Mesenchymal stem cell (in vitro differentiated cells and primary cell): ENCODE data around the gene GNG7.

Experiments
- DNase-seq: peaks from one replicate; pipeline ENCODE4 v3.0.0-alpha.2; 2013
- H2AFZ ChIP-seq: one replicate; pipeline ENCODE4 v1.6.1; 2013; ENCODE audit warnings: low read depth, mild to moderate bottlenecking, control low read depth, inconsistent platforms, low read length, moderate library complexity
- H2AK5ac ChIP-seq: 2 replicates; pipeline ENCODE4 v1.6.1; 2013; ENCODE audit warnings: low read length, moderate library complexity, mild to moderate bottlenecking, inconsistent platforms; ENCODE audit not compliant: severe bottlenecking
- H2BK120ac ChIP-seq: one replicate; pipeline ENCODE4 v1.6.1; 2013; ENCODE audit warnings: low read depth, mild to moderate bottlenecking, inconsistent platforms, low read length, moderate library complexity
- H2BK12ac ChIP-seq, 2 experiments: one replicate each; pipeline ENCODE4 v1.6.1; 2013; ENCODE audit warnings: inconsistent platforms in 2 of 2, low read length in 2 of 2, mild to moderate bottlenecking in 2 of 2, moderate library complexity in 2 of 2, control low read depth in 1 of 2
- H2BK15ac ChIP-seq: one replicate; pipeline ENCODE4 v1.6.1; 2013; ENCODE audit warnings: mild to moderate bottlenecking, low read depth, inconsistent platforms; ENCODE audit not compliant: poor library complexity, severe bottlenecking
- H2BK5ac ChIP-seq: 2 replicates; pipeline ENCODE4 v1.6.1; 2013; ENCODE audit warnings: low read depth, mild to moderate bottlenecking, low read length, control low read depth, inconsistent platforms; ENCODE audit not compliant: poor library complexity, severe bottlenecking
- H3K14ac ChIP-seq, 2 experiments: one replicate each; pipeline ENCODE4 v1.6.1; 2013; ENCODE audit warnings: inconsistent platforms in 2 of 2, low read length in 2 of 2, control low read depth in 1 of 2, mild to moderate bottlenecking in 1 of 2, moderate library complexity in 1 of 2
- H3K18ac ChIP-seq, 2 experiments: one replicate each; pipeline ENCODE4 v1.6.1; 2013; ENCODE audit warnings: inconsistent platforms in 2 of 2, low read length in 2 of 2, control low read depth in 1 of 2, low read depth in 1 of 2, mild to moderate bottlenecking in 1 of 2
- H3K23ac ChIP-seq, 2 experiments: one replicate each; pipeline ENCODE4 v1.6.1; 2013; ENCODE audit warnings: inconsistent platforms in 2 of 2, low read length in 2 of 2, mild to moderate bottlenecking in 2 of 2, moderate library complexity in 2 of 2, control low read depth in 1 of 2
- H3K27ac ChIP-seq: 2 replicates; pipeline ENCODE4 v1.5.1; 2013; ENCODE audit warnings: mild to moderate bottlenecking, moderate library complexity, low read length, control low read depth, inconsistent platforms; ENCODE audit not compliant: poor library complexity, severe bottlenecking
- H3K27me3 ChIP-seq, 2 experiments: 2 replicates each; pipeline versions ENCODE4 v1.6.1 to v1.7.0; 2013; ENCODE audit warnings: low read length in 2 of 2, mild to moderate bottlenecking in 2 of 2, moderate library complexity in 2 of 2, control low read depth in 1 of 2, inconsistent platforms in 1 of 2; ENCODE audit not compliant: control insufficient read depth in 1 of 2, insufficient read depth in 1 of 2
- H3K36me3 ChIP-seq, 2 experiments: 2 replicates each; pipeline versions ENCODE4 v1.6.1 to v1.7.0; 2013; ENCODE audit warnings: low read length in 2 of 2, control low read depth in 1 of 2, inconsistent platforms in 1 of 2, low read depth in 1 of 2, mild to moderate bottlenecking in 1 of 2; ENCODE audit not compliant: insufficient read depth in 2 of 2, control insufficient read depth in 1 of 2
- H3K4ac ChIP-seq, 2 experiments: one replicate each; pipeline ENCODE4 v1.6.1; 2013; ENCODE audit warnings: inconsistent platforms in 2 of 2, low read length in 2 of 2, mild to moderate bottlenecking in 2 of 2, moderate library complexity in 2 of 2, control low read depth in 1 of 2, low read depth in 1 of 2
- H3K4me1 ChIP-seq: 2 replicates; pipeline ENCODE4 v1.6.1; 2013; ENCODE audit warnings: low read depth, low read length, control low read depth; ENCODE audit not compliant: control insufficient read depth, insufficient read depth
- H3K4me2 ChIP-seq: 2 replicates; pipeline ENCODE4 v1.6.1; 2013; ENCODE audit warnings: low read length, mild to moderate bottlenecking, inconsistent platforms; ENCODE audit not compliant: poor library complexity, severe bottlenecking
- H3K4me3 ChIP-seq, 2 experiments: 2 replicates each; pipeline versions ENCODE4 v1.5.1 to v1.7.0; 2013; ENCODE audit warnings: low read length in 2 of 2, mild to moderate bottlenecking in 2 of 2, control low read depth in 1 of 2, low read depth in 1 of 2; ENCODE audit not compliant: insufficient read depth in 1 of 2
- H3K79me1 ChIP-seq: replicated peaks from 2 replicates; pipeline ENCODE4 v1.6.1; 2013; ENCODE audit warnings: mild to moderate bottlenecking, control low read depth, low read length, inconsistent platforms; ENCODE audit not compliant: poor library complexity, severe bottlenecking
- H3K9ac ChIP-seq: 2 replicates; pipeline ENCODE4 v1.7.0; 2013; ENCODE audit warnings: mild to moderate bottlenecking, low read length, moderate library complexity
- H3K9me3 ChIP-seq: 2 replicates; pipeline ENCODE4 v1.7.0; 2013; ENCODE audit warnings: mild to moderate bottlenecking, low read length; ENCODE audit not compliant: control insufficient read depth
- H4K8ac ChIP-seq: one replicate; pipeline ENCODE4 v1.6.1; 2013; ENCODE audit warnings: inconsistent platforms, mild to moderate bottlenecking, low read length, moderate library complexity
- H4K91ac ChIP-seq: one replicate; pipeline ENCODE4 v1.6.1; 2013; ENCODE audit warnings: mild to moderate bottlenecking, low read length, inconsistent platforms
- WGBS: methylation state at CpG from one replicate; pipeline ENCODE4 v1.1.7; 2013; ENCODE audit warnings: mixed read lengths; 5-methylcytosine and 5-hydroxymethylcytosine counted together

The GNG7 gene

GRCh38 chr19:2659856-2660432, 42.5 kb downstream of the GNG7 start:
- Histone ChIP-seq H3K23ac (no peak overlapping the region), H3K4me2 (no peak overlapping the region), H4K8ac (no peak overlapping the region), H2AFZ (no peak overlapping the region), H2BK120ac (no peak overlapping the region), H3K9me3 (peaks cover 11% of the 10 kb centered on the region), H3K27me3 (peaks cover 10 to 18% of the 10 kb centered on the region in 2 experiments), H3K14ac (no peak overlapping the region), H2BK12ac (no peak overlapping the region), H4K91ac (no peak overlapping the region), H3K4me3 (no peak overlapping the region), H3K4ac (no peak overlapping the region), H2BK15ac (no peak overlapping the region), H2AK5ac (no peak overlapping the region), H3K9ac (no peak overlapping the region), H3K4me1 (no peaks in the 10 kb centered on the region), H3K79me1 (no peaks in the 10 kb centered on the region), H3K27ac (no peak overlapping the region), H3K18ac (no peak overlapping the region), H2BK5ac (no peak overlapping the region), H3K36me3 (no peaks in the 10 kb centered on the region)
- no peak for DNase-seq
- WGBS, result 91% methylated on average over 9 of the region's 11 CpGs

GRCh38 chr19:2656533-2656932, 46.0 kb downstream of the GNG7 start:
- Histone ChIP-seq H3K27ac (no peak overlapping the region), H2BK15ac (no peak overlapping the region), H3K27me3 (peaks cover 29% of the 10 kb centered on the region in 2 experiments), H3K14ac (no peak overlapping the region), H3K79me1 (no peaks in the 10 kb centered on the region), H3K23ac (no peak overlapping the region), H3K9ac (no peak overlapping the region), H3K9me3 (no peaks in the 10 kb centered on the region), H2AFZ (no peak overlapping the region), H3K4me1 (peaks cover 7% of the 10 kb centered on the region), H2BK5ac (no peak overlapping the region), H4K8ac (no peak overlapping the region), H3K4ac (no peak overlapping the region), H3K4me3 (no peak overlapping the region), H2BK120ac (no peak overlapping the region), H3K36me3 (no peaks in the 10 kb centered on the region), H2BK12ac (no peak overlapping the region), H2AK5ac (no peak overlapping the region), H4K91ac (no peak overlapping the region), H3K4me2 (no peak overlapping the region), H3K18ac (no peak overlapping the region)
- whole genome bisulfite sequencing, result 86% methylated on average over 9 of the region's 9 CpGs
- DNase-seq, result no peak

GRCh38 chr19:2653710-2654707, 48.5 kb downstream of the GNG7 start:
- Histone ChIP-seq H2BK15ac (no peak overlapping the region), H3K4ac (no peak overlapping the region), H2AK5ac (no peak overlapping the region), H3K4me3 (no peak overlapping the region), H3K27ac (no peak overlapping the region), H3K4me1 (peaks cover 7% of the 10 kb centered on the region), H3K18ac (no peak overlapping the region), H3K27me3 (peaks cover 19 to 34% of the 10 kb centered on the region in 2 experiments), H3K23ac (no peak overlapping the region), H4K91ac (no peak overlapping the region), H3K9ac (no peak overlapping the region), H3K79me1 (no peaks in the 10 kb centered on the region), H2AFZ (no peak overlapping the region), H3K9me3 (no peaks in the 10 kb centered on the region), H3K4me2 (no peak overlapping the region), H3K36me3 (no peaks in the 10 kb centered on the region), H4K8ac (no peak overlapping the region), H2BK120ac (no peak overlapping the region), H2BK12ac (no peak overlapping the region), H2BK5ac (no peak overlapping the region), H3K14ac (peak overlapping the region in 1 of 2 experiments; percentile 36)
- no peak for DNase-seq
- WGBS, result 28% methylated on average over 27 of the region's 29 CpGs

GRCh38 chr19:2653218-2653617, 49.3 kb downstream of the GNG7 start:
- 72% methylated on average over 9 of the region's 9 CpGs for WGBS
- H3K27ac ChIP-seq, result no peak overlapping the region
- H3K23ac ChIP-seq, result no peak overlapping the region
- no peaks in the 10 kb centered on the region for H3K79me1 ChIP-seq
- no peak overlapping the region for H2BK120ac ChIP-seq
- H3K18ac ChIP-seq, result no peak overlapping the region
- no peak overlapping the region for H4K91ac ChIP-seq
- H2BK12ac ChIP-seq, result no peak overlapping the region
- no peak overlapping the region for H4K8ac ChIP-seq
- H3K4me3 ChIP-seq, result no peak overlapping the region
- no peak overlapping the region for H3K14ac ChIP-seq
- peaks cover 7% of the 10 kb centered on the region for H3K4me1 ChIP-seq
- peaks cover 19 to 34% of the 10 kb centered on the region in 2 experiments for H3K27me3 ChIP-seq
- H3K4ac ChIP-seq, result no peak overlapping the region
- no peak for DNase-seq
- H2AFZ ChIP-seq, result no peak overlapping the region
- no peaks in the 10 kb centered on the region for H3K9me3 ChIP-seq
- no peak overlapping the region for H3K9ac ChIP-seq
- no peak overlapping the region for H3K4me2 ChIP-seq
- H3K36me3 ChIP-seq, result no peaks in the 10 kb centered on the region
- H2BK15ac ChIP-seq, result no peak overlapping the region
- no peak overlapping the region for H2AK5ac ChIP-seq
- H2BK5ac ChIP-seq, result no peak overlapping the region
